Measurements from ENCODE around the gene DMD. TPM values are rescaled to one million over a fixed set of nuclear protein-coding genes. Genes with fewer than 3 reads are reported as not detected.
"Not testable (repeated sequence)": the region's sequence is repeated elsewhere in the genome, so short reads cannot be mapped to it uniquely, and the experiment has no call there.

Gene DMD
- total and polyA plus RNA-seq, 4 donors = 19.9 to 260 (median 111) TPM

DNA sequence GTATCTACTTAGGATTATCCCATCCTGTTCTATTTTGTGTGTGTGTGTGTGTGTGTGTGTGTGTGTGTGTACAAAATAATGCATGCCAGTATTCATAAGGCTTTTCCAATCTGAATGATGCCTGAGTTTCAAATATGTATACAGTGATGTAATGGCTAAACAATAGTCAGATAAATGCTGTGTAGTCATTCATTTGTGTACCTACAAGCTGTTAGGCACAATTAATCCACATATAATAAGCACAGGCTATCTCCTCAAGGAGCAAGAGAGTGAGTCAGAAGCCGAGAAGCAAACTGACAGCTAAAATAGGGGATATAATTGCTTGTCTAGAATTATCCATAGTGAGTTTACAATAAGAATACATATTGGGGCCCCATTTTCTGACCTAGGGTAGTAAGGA is 15.7 kb downstream of the DMD start:
- Histone ChIP-seq H3K27me3 (ENCODE audit: control insufficient read depth in 1 of 2, insufficient read depth in 2 of 2, low read length in 1 of 2) (no peaks in the 10 kb centered on the region), H3K36me3 (ENCODE audit: control insufficient read depth in 1 of 2, insufficient read depth in 2 of 2, low read length in 1 of 2) (no peaks in the 10 kb centered on the region), H3K4me1 (ENCODE audit: control insufficient read depth in 1 of 2, insufficient read depth in 2 of 2, low read length in 2 of 2) (no peaks in the 10 kb centered on the region), H3K9me3 (ENCODE audit: control insufficient read depth, low read length) (no peaks in the 10 kb centered on the region), H3K4me3 (ENCODE audit: low read length in 2 of 2) (no peak overlapping the region), H3K27ac (ENCODE audit: low read depth in 1 of 2, low read length in 2 of 2) (no peak overlapping the region)
- 32 to 53% methylated on average over 1 of the region's 1 CpG for WGBS, 2 donors
- no peak for DNase-seq
- no peak for ATAC-seq (ENCODE audit: low FRiP score)
- intact Hi-C loops (cut with DNase I) = no loop called here

DNA sequence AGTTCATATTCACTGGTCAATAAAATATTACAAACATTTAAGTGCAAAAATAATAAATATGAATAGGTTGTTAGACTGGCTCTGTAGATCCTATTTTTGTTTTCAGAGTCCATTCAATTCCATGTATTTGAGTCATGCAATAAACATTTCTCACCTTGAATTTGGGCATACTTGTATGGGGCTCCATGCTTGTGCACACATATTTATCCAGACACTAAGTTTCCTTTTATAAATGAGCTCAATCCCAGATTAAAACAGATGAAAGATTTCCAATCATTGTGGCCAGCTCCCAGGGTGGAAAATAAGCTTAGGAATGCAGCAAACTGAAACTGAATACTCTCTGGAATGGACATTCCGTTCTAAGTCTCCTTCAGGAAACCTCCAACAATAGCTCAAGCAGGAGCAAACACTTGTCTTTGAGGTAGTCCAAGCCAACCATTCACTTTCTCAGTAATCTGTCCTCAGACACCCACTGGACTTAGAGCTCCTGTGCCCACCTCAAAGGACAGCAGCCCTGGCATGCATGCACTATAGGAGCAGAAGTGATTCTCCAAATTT is 16.4 kb downstream of the DMD start:
- Histone ChIP-seq H3K9me3 (ENCODE audit: control insufficient read depth, low read length) (no peaks in the 10 kb centered on the region), H3K27ac (ENCODE audit: low read depth in 1 of 2, low read length in 2 of 2) (peak overlapping the region in 1 of 2 donors; percentile 48), H3K4me3 (ENCODE audit: low read length in 2 of 2) (no peak overlapping the region), H3K4me1 (ENCODE audit: control insufficient read depth in 1 of 2, insufficient read depth in 2 of 2, low read length in 2 of 2) (no peaks in the 10 kb centered on the region), H3K27me3 (ENCODE audit: control insufficient read depth in 1 of 2, insufficient read depth in 2 of 2, low read length in 1 of 2) (no peaks in the 10 kb centered on the region), H3K36me3 (ENCODE audit: control insufficient read depth in 1 of 2, insufficient read depth in 2 of 2, low read length in 1 of 2) (no peaks in the 10 kb centered on the region)
- ATAC-seq (ENCODE audit: low FRiP score) = no peak
- DNase-seq = no peak
- intact Hi-C loops (cut with DNase I) = no loop called here
- WGBS, 2 donors = 0 to 24% methylated on average over 1 of the region's 1 CpG

DNA sequence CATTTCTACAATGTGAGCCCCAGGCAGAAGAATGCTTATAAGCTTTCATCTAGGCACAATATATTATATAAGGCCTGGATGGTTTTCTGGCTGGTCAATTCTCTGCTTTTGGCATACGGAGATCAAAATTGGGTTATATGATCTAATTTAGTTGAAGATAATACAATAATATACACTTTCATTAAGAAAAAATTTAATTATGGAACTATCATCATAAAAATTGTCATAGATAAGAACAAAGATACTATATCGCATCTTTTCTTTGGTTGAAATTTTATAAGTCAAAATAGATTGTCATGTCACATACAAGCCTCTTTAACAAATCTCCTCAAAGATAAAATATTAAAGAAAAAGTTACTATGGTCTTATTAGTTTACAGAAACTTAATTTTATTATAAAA is 17.1 kb downstream of the DMD start:
- DNase-seq (no peak), ATAC-seq (ENCODE audit: low FRiP score) (no peak)
- Histone ChIP-seq H3K9me3 (ENCODE audit: control insufficient read depth, low read length) (no peaks in the 10 kb centered on the region), H3K4me3 (ENCODE audit: low read length in 2 of 2) (no peak overlapping the region), H3K27ac (ENCODE audit: low read depth in 1 of 2, low read length in 2 of 2) (no peak overlapping the region), H3K27me3 (ENCODE audit: control insufficient read depth in 1 of 2, insufficient read depth in 2 of 2, low read length in 1 of 2) (no peaks in the 10 kb centered on the region), H3K36me3 (ENCODE audit: control insufficient read depth in 1 of 2, insufficient read depth in 2 of 2, low read length in 1 of 2) (no peaks in the 10 kb centered on the region), H3K4me1 (ENCODE audit: control insufficient read depth in 1 of 2, insufficient read depth in 2 of 2, low read length in 2 of 2) (no peaks in the 10 kb centered on the region)
- WGBS, 2 donors = 85 to 86% methylated on average over 2 of the region's 2 CpGs
- intact Hi-C loops (cut with DNase I) = no loop called here

DNA sequence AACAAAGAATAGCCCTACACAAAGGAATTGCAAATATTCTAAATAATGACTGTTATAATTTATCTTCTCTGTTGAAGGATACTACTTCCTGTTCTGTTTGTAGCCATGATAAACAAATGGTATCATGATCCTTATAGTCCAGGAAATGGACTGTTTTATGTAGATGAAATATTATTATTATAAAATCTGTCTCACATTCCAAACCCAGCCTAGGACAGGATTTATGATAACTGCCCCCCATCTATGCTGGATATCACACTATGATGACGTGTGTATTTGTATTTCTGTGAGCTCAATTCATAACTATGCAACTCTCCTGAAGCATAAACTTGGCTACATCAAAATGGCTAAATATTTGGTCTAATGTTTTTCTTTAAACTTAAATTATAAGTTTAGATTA is 21.3 kb downstream of the DMD start:
- 0 to 12% methylated on average over 1 of the region's 1 CpG for WGBS, 2 donors
- DNase-seq = no peak
- Histone ChIP-seq H3K36me3 (ENCODE audit: control insufficient read depth in 1 of 2, insufficient read depth in 2 of 2, low read length in 1 of 2) (no peaks in the 10 kb centered on the region), H3K27me3 (ENCODE audit: control insufficient read depth in 1 of 2, insufficient read depth in 2 of 2, low read length in 1 of 2) (no peaks in the 10 kb centered on the region), H3K27ac (ENCODE audit: low read depth in 1 of 2, low read length in 2 of 2) (no peak overlapping the region), H3K4me3 (ENCODE audit: low read length in 2 of 2) (no peak overlapping the region), H3K9me3 (ENCODE audit: control insufficient read depth, low read length) (no peaks in the 10 kb centered on the region), H3K4me1 (ENCODE audit: control insufficient read depth in 1 of 2, insufficient read depth in 2 of 2, low read length in 2 of 2) (no peaks in the 10 kb centered on the region)
- intact Hi-C loops (cut with DNase I) = no loop called here
- ATAC-seq (ENCODE audit: low FRiP score) = no peak

DNA sequence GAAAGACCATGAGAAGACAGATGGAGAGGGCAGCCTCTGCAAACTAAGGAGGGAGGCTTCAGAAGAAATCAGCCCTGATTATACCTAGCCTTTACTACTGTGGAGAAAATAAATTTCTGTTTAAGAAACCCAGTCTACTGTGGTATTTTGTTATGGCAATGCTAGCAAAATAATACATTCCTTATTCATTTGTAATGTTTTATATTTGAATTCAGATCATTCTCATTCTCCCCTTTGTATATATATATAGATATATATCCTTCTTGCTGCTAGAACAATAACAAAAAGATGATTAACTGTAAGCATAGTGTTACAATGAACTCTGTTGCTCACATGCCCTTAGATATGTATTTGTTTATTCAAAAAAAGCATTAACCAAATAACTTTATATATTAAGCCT is 22.5 kb downstream of the DMD start:
- intact Hi-C loops (cut with DNase I) = no loop called here
- ATAC-seq (ENCODE audit: low FRiP score) (no peak), DNase-seq (no peak)
- no peaks in the 10 kb centered on the region for H3K9me3 ChIP-seq (ENCODE audit: control insufficient read depth, low read length)
- H3K4me1 ChIP-seq (ENCODE audit: control insufficient read depth in 1 of 2, insufficient read depth in 2 of 2, low read length in 2 of 2) = no peaks in the 10 kb centered on the region
- no peaks in the 10 kb centered on the region for H3K27me3 ChIP-seq (ENCODE audit: control insufficient read depth in 1 of 2, insufficient read depth in 2 of 2, low read length in 1 of 2)
- no peak overlapping the region for H3K4me3 ChIP-seq (ENCODE audit: low read length in 2 of 2)
- H3K27ac ChIP-seq (ENCODE audit: low read depth in 1 of 2, low read length in 2 of 2) = peak overlapping the region in 1 of 2 donors; percentile 2
- no peaks in the 10 kb centered on the region for H3K36me3 ChIP-seq (ENCODE audit: control insufficient read depth in 1 of 2, insufficient read depth in 2 of 2, low read length in 1 of 2)

DNA sequence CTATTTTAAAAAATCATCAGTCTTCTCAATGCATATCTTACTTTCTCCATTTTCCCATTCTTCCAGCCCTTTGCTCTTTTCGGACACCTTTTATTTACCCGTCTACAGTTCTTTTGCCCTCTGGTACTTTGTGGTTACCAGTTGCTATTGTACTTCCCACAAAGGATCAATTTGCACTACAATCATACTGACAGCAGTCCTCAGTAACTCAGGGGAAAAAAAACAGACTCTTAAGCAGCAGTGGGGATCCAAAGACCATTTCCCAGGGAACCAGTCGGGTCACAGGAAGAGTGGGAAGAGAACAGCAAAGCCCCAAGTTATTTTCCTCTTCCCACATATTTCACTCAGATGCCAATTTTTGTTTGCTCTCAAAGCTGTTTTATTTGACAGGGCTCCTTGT is 23.1 kb downstream of the DMD start:
- DNase-seq (no peak), ATAC-seq (ENCODE audit: low FRiP score) (no peak)
- peak overlapping the region; percentile 2 to 44 for H3K27ac ChIP-seq (ENCODE audit: low read depth in 1 of 2, low read length in 2 of 2)
- intact Hi-C loops (cut with DNase I) = no loop called here
- H3K4me1 ChIP-seq (ENCODE audit: control insufficient read depth in 1 of 2, insufficient read depth in 2 of 2, low read length in 2 of 2) = no peaks in the 10 kb centered on the region
- H3K27me3 ChIP-seq (ENCODE audit: control insufficient read depth in 1 of 2, insufficient read depth in 2 of 2, low read length in 1 of 2) = no peaks in the 10 kb centered on the region
- WGBS, 2 donors = 21 to 23% methylated on average over 3 of the region's 3 CpGs
- H3K9me3 ChIP-seq (ENCODE audit: control insufficient read depth, low read length) = no peaks in the 10 kb centered on the region
- no peak overlapping the region for H3K4me3 ChIP-seq (ENCODE audit: low read length in 2 of 2)
- no peaks in the 10 kb centered on the region for H3K36me3 ChIP-seq (ENCODE audit: control insufficient read depth in 1 of 2, insufficient read depth in 2 of 2, low read length in 1 of 2)

DNA sequence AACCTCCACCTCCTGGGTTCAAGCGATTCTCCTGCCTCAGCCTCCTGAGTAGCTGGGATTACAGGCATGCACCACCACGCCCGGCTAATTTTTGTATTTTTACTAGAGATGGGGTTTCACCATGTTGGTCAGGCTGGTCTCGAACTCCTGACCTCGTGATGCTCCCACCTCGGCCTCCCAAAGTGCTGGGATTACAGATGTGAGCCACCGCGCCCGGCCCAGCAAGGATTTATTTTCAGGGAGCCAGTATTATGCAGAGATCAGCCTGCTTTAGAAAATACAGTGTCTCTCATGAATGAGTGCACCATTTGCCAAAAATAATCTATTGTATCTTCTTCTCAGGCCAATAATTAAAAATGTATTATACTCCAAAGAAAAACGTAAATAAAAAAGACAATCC is 26.5 kb downstream of the DMD start:
- H3K27me3 ChIP-seq (ENCODE audit: control insufficient read depth in 1 of 2, insufficient read depth in 2 of 2, low read length in 1 of 2); intact Hi-C loops (cut with DNase I); H3K27ac ChIP-seq (ENCODE audit: low read depth in 1 of 2, low read length in 2 of 2); H3K36me3 ChIP-seq (ENCODE audit: control insufficient read depth in 1 of 2, insufficient read depth in 2 of 2, low read length in 1 of 2); DNase-seq; H3K9me3 ChIP-seq (ENCODE audit: control insufficient read depth, low read length); ATAC-seq (ENCODE audit: low FRiP score); H3K4me3 ChIP-seq (ENCODE audit: low read length in 2 of 2); H3K4me1 ChIP-seq (ENCODE audit: control insufficient read depth in 1 of 2, insufficient read depth in 2 of 2, low read length in 2 of 2): not testable (repeated sequence)
- WGBS, 2 donors = 83 to 96% methylated on average over 10 of the region's 10 CpGs

DNA sequence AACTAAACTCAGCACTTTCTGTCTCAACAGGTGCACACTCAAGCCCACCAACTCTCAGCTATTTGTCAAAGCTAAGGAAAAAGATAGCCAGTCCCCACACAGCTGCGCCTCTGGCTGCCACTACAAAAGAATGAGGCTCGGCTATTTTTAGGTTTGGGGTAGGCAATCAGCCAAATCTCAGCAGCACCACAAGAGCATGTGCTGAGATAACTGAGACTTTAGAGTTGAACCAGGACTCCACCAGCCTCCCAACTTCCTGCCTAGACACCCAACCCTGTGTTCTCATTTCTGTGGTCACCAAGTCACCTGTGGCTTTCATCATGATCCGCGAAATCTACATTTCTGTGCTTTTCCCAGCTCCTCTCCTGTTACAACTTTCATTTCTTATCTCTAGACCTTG is 28.0 kb downstream of the DMD start:
- H3K36me3 ChIP-seq (ENCODE audit: control insufficient read depth in 1 of 2, insufficient read depth in 2 of 2, low read length in 1 of 2) = no peaks in the 10 kb centered on the region
- DNase-seq = peak; percentile 34 to 52
- no peaks in the 10 kb centered on the region for H3K27me3 ChIP-seq (ENCODE audit: control insufficient read depth in 1 of 2, insufficient read depth in 2 of 2, low read length in 1 of 2)
- H3K27ac ChIP-seq (ENCODE audit: low read depth in 1 of 2, low read length in 2 of 2) = peak overlapping the region in 1 of 2 donors; percentile 57
- ATAC-seq (ENCODE audit: low FRiP score) = peak; percentile 52
- H3K9me3 ChIP-seq (ENCODE audit: control insufficient read depth, low read length) = no peaks in the 10 kb centered on the region
- H3K4me3 ChIP-seq (ENCODE audit: low read length in 2 of 2) = no peak overlapping the region
- H3K4me1 ChIP-seq (ENCODE audit: control insufficient read depth in 1 of 2, insufficient read depth in 2 of 2, low read length in 2 of 2) = no peaks in the 10 kb centered on the region
- intact Hi-C loops (cut with DNase I) = no loop called here
- WGBS, 2 donors = 1 to 20% methylated on average over 4 of the region's 4 CpGs

DNA sequence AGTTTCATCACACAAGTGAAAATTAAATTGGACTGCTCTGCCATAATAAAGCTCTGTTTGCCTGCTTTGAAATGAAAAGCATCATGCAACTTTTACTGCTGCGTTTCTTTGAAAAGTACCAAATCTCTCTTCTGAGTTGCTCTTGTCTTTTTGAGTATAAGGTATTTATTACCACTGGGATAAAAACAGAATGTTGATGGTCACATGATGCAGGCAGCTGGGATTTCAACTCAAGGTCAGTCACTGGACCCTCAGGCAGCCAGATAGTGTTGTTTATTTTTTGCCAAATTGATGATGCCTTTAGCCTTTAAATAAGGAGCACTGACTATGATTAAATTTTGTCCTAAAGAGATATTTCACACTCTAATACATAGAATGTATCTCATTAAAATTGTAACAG is 32.7 kb downstream of the DMD start:
- no peak for ATAC-seq (ENCODE audit: low FRiP score)
- no peaks in the 10 kb centered on the region for H3K36me3 ChIP-seq (ENCODE audit: control insufficient read depth in 1 of 2, insufficient read depth in 2 of 2, low read length in 1 of 2)
- H3K4me3 ChIP-seq (ENCODE audit: low read length in 2 of 2) = no peak overlapping the region
- intact Hi-C loops (cut with DNase I) = no loop called here
- WGBS, 2 donors = 84 to 90% methylated on average over 1 of the region's 1 CpG
- no peak for DNase-seq
- no peaks in the 10 kb centered on the region for H3K9me3 ChIP-seq (ENCODE audit: control insufficient read depth, low read length)
- H3K27me3 ChIP-seq (ENCODE audit: control insufficient read depth in 1 of 2, insufficient read depth in 2 of 2, low read length in 1 of 2) = no peaks in the 10 kb centered on the region
- no peak overlapping the region for H3K27ac ChIP-seq (ENCODE audit: low read depth in 1 of 2, low read length in 2 of 2)
- H3K4me1 ChIP-seq (ENCODE audit: control insufficient read depth in 1 of 2, insufficient read depth in 2 of 2, low read length in 2 of 2) = no peaks in the 10 kb centered on the region

Data from aorta (tissue), 5 donors.